DOHH2 (cell line): ENCODE data around the gene SEMA5A.

Experiments
- CTCF ChIP-seq: fragments of 200-600 bp; sonication (generic); IDR thresholded peaks from one replicate; pipeline ENCODE4 v1.5.1; 2014; ENCODE audit warnings: antibody characterized with exemption, mild to moderate bottlenecking, low read depth, low read length; ENCODE audit not compliant: poor library complexity, severe bottlenecking
- EZH2phosphoT487 ChIP-seq: fragments of 200-600 bp; sonication (generic); IDR thresholded peaks from 2 replicates; pipeline ENCODE4 v1.6.1; 2017; ENCODE audit warnings: borderline replicate concordance, mild to moderate bottlenecking, antibody characterized with exemption, low read length, moderate library complexity, mixed read lengths

GRCh38 chr5:9052421-9052820 is 493.5 kb downstream of the SEMA5A start:
- no peak for TF ChIP-seq EZH2phosphoT487
- TF ChIP-seq CTCF: no peak
